Measurements from ENCODE around the gene PAXX. TPM values are rescaled to one million over a fixed set of nuclear protein-coding genes. Genes with fewer than 3 reads are reported as not detected.
"Not testable (repeated sequence)": the region's sequence is repeated elsewhere in the genome, so short reads cannot be mapped to it uniquely, and the experiment has no call there.

The PAXX gene
- total RNA-seq, 1 donor: 16.6 TPM

GRCh38 chr9:137030538-137031527 lies 38.6 kb downstream of the PAXX start:
- H3K4me2 ChIP-seq (ENCODE audit: insufficient read depth, low read length): no peak overlapping the region
- H3K4me1 ChIP-seq (ENCODE audit: insufficient read depth, low read length): peaks cover 15% of the 10 kb centered on the region
- no peaks in the 10 kb centered on the region for H3K9me3 ChIP-seq (ENCODE audit: low read depth, low read length)
- H2AFZ ChIP-seq (ENCODE audit: low read length): no peak overlapping the region
- no peaks in the 10 kb centered on the region for H3K79me2 ChIP-seq (ENCODE audit: insufficient read depth, low read length)
- DNase-seq (ENCODE audit: insufficient read length, low spot score, missing footprints): no peak
- no peaks in the 10 kb centered on the region for H3K36me3 ChIP-seq (ENCODE audit: insufficient read depth, low read length)
- H4K20me1 ChIP-seq (ENCODE audit: insufficient read depth, low read length): peaks cover 8% of the 10 kb centered on the region
- H3K27ac ChIP-seq (ENCODE audit: low read depth, low read length): no peak overlapping the region
- no peaks in the 10 kb centered on the region for H3K27me3 ChIP-seq (ENCODE audit: insufficient read depth, low read length)
- TF ChIP-seq CTCF (IDR thresholded peaks at IDR 0.05; ENCODE audit: extremely low read depth, low read depth, low read length): no peak
- H3K4me3 ChIP-seq (ENCODE audit: insufficient read depth, low read length): no peak overlapping the region

GRCh38 chr9:137031904-137032640 lies 39.9 kb downstream of the PAXX start, which contains the start of gene FUT7:
Gene FUT7 (minus strand): TSS chr9:137032088. CDS start chr9:137031991, 97 bp downstream.
- Histone ChIP-seq H2AFZ (ENCODE audit: low read length) (no peak within 1 kb of the TSS), H4K20me1 (ENCODE audit: insufficient read depth, low read length) (peaks cover 4% of the 10 kb centered on the region), H3K27ac (ENCODE audit: low read depth, low read length) (no peak within 1 kb of the TSS), H3K27me3 (ENCODE audit: insufficient read depth, low read length) (no peaks in the 10 kb centered on the region), H3K4me1 (ENCODE audit: insufficient read depth, low read length) (peaks cover 14% of the 10 kb centered on the region), H3K9me3 (ENCODE audit: low read depth, low read length) (no peaks in the 10 kb centered on the region), H3K36me3 (ENCODE audit: insufficient read depth, low read length) (no peaks in the 10 kb centered on the region), H3K4me2 (ENCODE audit: insufficient read depth, low read length) (no peak within 1 kb of the TSS), H3K79me2 (ENCODE audit: insufficient read depth, low read length) (no peaks in the 10 kb centered on the region), H3K4me3 (ENCODE audit: insufficient read depth, low read length) (no peak within 1 kb of the TSS)
- no peak for TF ChIP-seq CTCF (IDR thresholded peaks at IDR 0.05; ENCODE audit: extremely low read depth, low read depth, low read length)
- no peak for DNase-seq (ENCODE audit: insufficient read length, low spot score, missing footprints)

GRCh38 chr9:137032858-137033257 lies 40.6 kb downstream of the PAXX start:
- no peaks in the 10 kb centered on the region for H3K9me3 ChIP-seq (ENCODE audit: low read depth, low read length)
- no peaks in the 10 kb centered on the region for H3K79me2 ChIP-seq (ENCODE audit: insufficient read depth, low read length)
- no peak for DNase-seq (ENCODE audit: insufficient read length, low spot score, missing footprints)
- no peak overlapping the region for H3K4me3 ChIP-seq (ENCODE audit: insufficient read depth, low read length)
- no peak overlapping the region for H3K4me2 ChIP-seq (ENCODE audit: insufficient read depth, low read length)
- H3K36me3 ChIP-seq (ENCODE audit: insufficient read depth, low read length): no peaks in the 10 kb centered on the region
- H4K20me1 ChIP-seq (ENCODE audit: insufficient read depth, low read length): peaks cover 4% of the 10 kb centered on the region
- H3K27me3 ChIP-seq (ENCODE audit: insufficient read depth, low read length): no peaks in the 10 kb centered on the region
- no peak overlapping the region for H2AFZ ChIP-seq (ENCODE audit: low read length)
- H3K27ac ChIP-seq (ENCODE audit: low read depth, low read length): no peak overlapping the region
- peaks cover 9% of the 10 kb centered on the region for H3K4me1 ChIP-seq (ENCODE audit: insufficient read depth, low read length)
- TF ChIP-seq CTCF (IDR thresholded peaks at IDR 0.05; ENCODE audit: extremely low read depth, low read depth, low read length): no peak

- H3K27ac ChIP-seq (ENCODE audit: low read depth, low read length): not testable (repeated sequence)
Observed at GRCh38 chr9:137033481-137033880, 41.3 kb downstream of the PAXX start.

More at GRCh38 chr9:137033481-137033880, 41.3 kb downstream of the PAXX start:
- not testable (repeated sequence) for H3K36me3 ChIP-seq (ENCODE audit: insufficient read depth, low read length); H3K4me3 ChIP-seq (ENCODE audit: insufficient read depth, low read length); H3K4me1 ChIP-seq (ENCODE audit: insufficient read depth, low read length); H3K9me3 ChIP-seq (ENCODE audit: low read depth, low read length); H4K20me1 ChIP-seq (ENCODE audit: insufficient read depth, low read length); H3K27me3 ChIP-seq (ENCODE audit: insufficient read depth, low read length); DNase-seq (ENCODE audit: insufficient read length, low spot score, missing footprints); H2AFZ ChIP-seq (ENCODE audit: low read length); H3K79me2 ChIP-seq (ENCODE audit: insufficient read depth, low read length); H3K4me2 ChIP-seq (ENCODE audit: insufficient read depth, low read length)

All from osteoblast (primary cell).